Measurements from ENCODE around the gene CEACAM5.

The CEACAM5 gene

GRCh38 chr19:41701401-41702075 is 6.9 kb upstream of the CEACAM5 start:
- Histone ChIP-seq H3K9ac (ENCODE audit: low read length) (no peak overlapping the region), H3K36me3 (ENCODE audit: insufficient read depth, low read length) (no peaks in the 10 kb centered on the region), H3K9me2 (ENCODE audit: low read depth, low read length) (no peaks in the 10 kb centered on the region), H3K27me3 (ENCODE audit: insufficient read depth, low read length) (no peaks in the 10 kb centered on the region; the same call in 1 of the 2 replicates), H3F3A (ENCODE audit: insufficient read depth, low read length) (no peaks in the 10 kb centered on the region), H3K27ac (ENCODE audit: low read depth, low read length, poor library complexity, severe bottlenecking) (no peak overlapping the region), H2AFZ (ENCODE audit: low read length) (no peak overlapping the region), H4K20me1 (ENCODE audit: insufficient read depth, low read length) (no peaks in the 10 kb centered on the region), H3K4me2 (ENCODE audit: low read length) (no peak overlapping the region), H3K9me3 (ENCODE audit: low read length) (no peaks in the 10 kb centered on the region), H3K4me3 (ENCODE audit: low read depth, low read length, poor library complexity, severe bottlenecking) (no peak overlapping the region), H3K4me1 (ENCODE audit: insufficient read depth, low read length, severe bottlenecking) (no peaks in the 10 kb centered on the region), H3K79me2 (ENCODE audit: insufficient read depth, low read length) (no peaks in the 10 kb centered on the region)
- TF ChIP-seq CTCF (IDR thresholded peaks at IDR 0.05; ENCODE audit: low read length), result peak; percentile 49
- TF ChIP-seq EZH2 (IDR thresholded peaks at IDR 0.05; ENCODE audit: borderline replicate concordance, low read length), result no peak

GRCh38 chr19:41702171-41702651 is 6.2 kb upstream of the CEACAM5 start:
- no peak overlapping the region for H3K4me2 ChIP-seq (ENCODE audit: low read length)
- H3K36me3 ChIP-seq (ENCODE audit: insufficient read depth, low read length), result no peaks in the 10 kb centered on the region
- H3K27ac ChIP-seq (ENCODE audit: low read depth, low read length, poor library complexity, severe bottlenecking), result no peak overlapping the region
- no peaks in the 10 kb centered on the region for H3K9me3 ChIP-seq (ENCODE audit: low read length)
- H3K27me3 ChIP-seq (ENCODE audit: insufficient read depth, low read length), result no peaks in the 10 kb centered on the region; the same call in 1 of the 2 replicates
- H3K79me2 ChIP-seq (ENCODE audit: insufficient read depth, low read length), result no peaks in the 10 kb centered on the region
- no peak for TF ChIP-seq EZH2 (IDR thresholded peaks at IDR 0.05; ENCODE audit: borderline replicate concordance, low read length)
- TF ChIP-seq CTCF (IDR thresholded peaks at IDR 0.05; ENCODE audit: low read length), result no peak
- H3K9me2 ChIP-seq (ENCODE audit: low read depth, low read length), result no peaks in the 10 kb centered on the region
- H3K4me3 ChIP-seq (ENCODE audit: low read depth, low read length, poor library complexity, severe bottlenecking), result no peak overlapping the region
- H3K9ac ChIP-seq (ENCODE audit: low read length), result no peak overlapping the region
- H2AFZ ChIP-seq (ENCODE audit: low read length), result no peak overlapping the region
- H3F3A ChIP-seq (ENCODE audit: insufficient read depth, low read length), result no peaks in the 10 kb centered on the region
- H4K20me1 ChIP-seq (ENCODE audit: insufficient read depth, low read length), result no peaks in the 10 kb centered on the region
- H3K4me1 ChIP-seq (ENCODE audit: insufficient read depth, low read length, severe bottlenecking), result no peaks in the 10 kb centered on the region

- no peaks in the 10 kb centered on the region for H3F3A ChIP-seq (ENCODE audit: insufficient read depth, low read length)
- no peaks in the 10 kb centered on the region for H3K79me2 ChIP-seq (ENCODE audit: insufficient read depth, low read length)
- no peak for TF ChIP-seq EZH2 (IDR thresholded peaks at IDR 0.05; ENCODE audit: borderline replicate concordance, low read length)
- TF ChIP-seq CTCF (IDR thresholded peaks at IDR 0.05; ENCODE audit: low read length), result no peak
- no peak overlapping the region for H3K4me2 ChIP-seq (ENCODE audit: low read length)
- H3K4me1 ChIP-seq (ENCODE audit: insufficient read depth, low read length, severe bottlenecking), result no peaks in the 10 kb centered on the region
- H4K20me1 ChIP-seq (ENCODE audit: insufficient read depth, low read length), result no peaks in the 10 kb centered on the region
- no peaks in the 10 kb centered on the region for H3K9me3 ChIP-seq (ENCODE audit: low read length)
- no peaks in the 10 kb centered on the region; the same call in 1 of the 2 replicates for H3K27me3 ChIP-seq (ENCODE audit: insufficient read depth, low read length)
- no peak overlapping the region for H2AFZ ChIP-seq (ENCODE audit: low read length)
- no peak overlapping the region for H3K27ac ChIP-seq (ENCODE audit: low read depth, low read length, poor library complexity, severe bottlenecking)
- no peak overlapping the region for H3K4me3 ChIP-seq (ENCODE audit: low read depth, low read length, poor library complexity, severe bottlenecking)
- no peaks in the 10 kb centered on the region for H3K9me2 ChIP-seq (ENCODE audit: low read depth, low read length)
- H3K36me3 ChIP-seq (ENCODE audit: insufficient read depth, low read length), result no peaks in the 10 kb centered on the region
- no peak overlapping the region for H3K9ac ChIP-seq (ENCODE audit: low read length)
Measured at GRCh38 chr19:41703602-41704293, 4.7 kb upstream of the CEACAM5 start.
